GM12801 (cell line): ENCODE measurements around the gene SYNE2.

ENCODE experiments used
- CTCF ChIP-seq: IDR thresholded peaks from one replicate; pipeline ENCODE4 v1.5.1; 2011; ENCODE audit warnings: control low read depth; ENCODE audit not compliant: insufficient read length; ENCODE audit errors: extremely low read depth

Gene SYNE2

GRCh38 chr14:64170181-64170580 is 317.4 kb downstream of the SYNE2 start:
- no peak for TF ChIP-seq CTCF

GRCh38 chr14:64174922-64175782 is 322.3 kb downstream of the SYNE2 start:
- TF ChIP-seq CTCF: no peak

GRCh38 chr14:64176330-64176729 is 323.5 kb downstream of the SYNE2 start:
- no peak for TF ChIP-seq CTCF

GRCh38 chr14:64178814-64179213 is 326.0 kb downstream of the SYNE2 start:
- TF ChIP-seq CTCF: no peak

- no peak for TF ChIP-seq CTCF
Observed at GRCh38 chr14:64184103-64184729, 331.4 kb downstream of the SYNE2 start.

- TF ChIP-seq CTCF: no peak
Observed at GRCh38 chr14:64185184-64185583, 332.4 kb downstream of the SYNE2 start.

GRCh38 chr14:64186231-64187129 is 333.7 kb downstream of the SYNE2 start:
- no peak for TF ChIP-seq CTCF
